SK-N-SH (cell line): ENCODE results near the gene KIF5C. TPM values are rescaled to one million over a fixed set of nuclear protein-coding genes. Genes with fewer than 3 reads are reported as not detected.

Source experiments
- CTCF ChIA-PET: fragments of 300-600, 350-600 bp; formaldehyde crosslinking; extraction: SDS; loops from one replicate; lab custom pipeline; 2021; lab: Yijun Ruan, JAX
- POLR2A ChIA-PET: fragments of 350-600 bp; sonication (Branson Sonifier 250); formaldehyde crosslinking; extraction: SDS; loops from one replicate; lab custom pipeline; 2020; ENCODE audit warnings: antibody characterized with exemption, inconsistent platforms; lab: Yijun Ruan, JAX
- DNase-seq: peaks from one replicate; pipeline ENCODE4 v3.0.0; 2012
- H2AFZ ChIP-seq: fragments of 200-600 bp; sonication (generic); 2 replicates; pipeline ENCODE4 v1.8.1; 2016; ENCODE audit warnings: antibody characterized with exemption, mild to moderate bottlenecking, low read depth
- H3F3A ChIP-seq: fragments of 200-600 bp; sonication (generic); replicated peaks from 2 replicates; pipeline ENCODE3; 2016; ENCODE audit warnings: antibody characterized with exemption, mild to moderate bottlenecking; ENCODE audit not compliant: insufficient read depth
- H3K27ac ChIP-seq, 2 experiments: fragments of 200-500 bp in 1 of 2; fragments of 200-600 bp in 1 of 2; sonication (Bioruptor generic) in 1 of 2; sonication (generic), shearing (Covaris generic) in 1 of 2; 2 replicates each; pipeline versions ENCODE4 v1.5.1 to v1.6.1; 2014 to 2016; ENCODE audit warnings: low read depth in 2 of 2, inconsistent platforms in 1 of 2, low read length in 1 of 2, mild to moderate bottlenecking in 1 of 2, mixed read lengths in 1 of 2
- H3K27me3 ChIP-seq: fragments of 200-600 bp; sonication (generic), shearing (Covaris generic); 2 replicates; pipeline ENCODE4 v1.6.1; 2016; ENCODE audit warnings: mixed run types; ENCODE audit not compliant: insufficient read depth
- H3K36me3 ChIP-seq, 2 experiments: fragments of 200-500 bp in 1 of 2; fragments of 200-600 bp in 1 of 2; sonication (Bioruptor generic) in 1 of 2; sonication (generic) in 1 of 2; replicated peaks in 1 of 2; 2 replicates each; pipeline versions ENCODE3 to v1.5.1; 2014 to 2016; ENCODE audit warnings: low read length in 1 of 2, mild to moderate bottlenecking in 1 of 2; ENCODE audit not compliant: insufficient read depth in 2 of 2, control insufficient read depth in 1 of 2
- H3K4me1 ChIP-seq, 2 experiments: fragments of 200-500 bp in 1 of 2; fragments of 200-600 bp in 1 of 2; sonication (Bioruptor generic) in 1 of 2; sonication (generic), shearing (Covaris generic) in 1 of 2; 2 replicates each; pipeline versions ENCODE4 v1.5.1 to v1.6.1; 2014 to 2016; ENCODE audit warnings: low read depth in 1 of 2, low read length in 1 of 2, mixed run types in 1 of 2; ENCODE audit not compliant: insufficient read depth in 2 of 2, control insufficient read depth in 1 of 2
- H3K4me2 ChIP-seq: fragments of 200-600 bp; sonication (generic), shearing (Covaris generic); 2 replicates; pipeline ENCODE4 v1.6.1; 2017; ENCODE audit warnings: mixed run types
- H3K4me3 ChIP-seq, 2 experiments: fragments of 200-500 bp in 1 of 2; fragments of 200-600 bp in 1 of 2; sonication (Bioruptor generic) in 1 of 2; sonication (generic), shearing (Covaris generic) in 1 of 2; 2 replicates each; pipeline versions ENCODE4 v1.5.1 to v1.8.1; 2014 to 2016; ENCODE audit warnings: low read depth in 2 of 2, inconsistent platforms in 1 of 2, low read length in 1 of 2, mild to moderate bottlenecking in 1 of 2, mixed read lengths in 1 of 2, moderate library complexity in 1 of 2
- H3K79me2 ChIP-seq: fragments of 200-600 bp; sonication (generic); 2 replicates; pipeline ENCODE4 v1.8.1; 2017; ENCODE audit warnings: mild to moderate bottlenecking; ENCODE audit not compliant: insufficient read depth
- H3K9ac ChIP-seq: fragments of 200-600 bp; sonication (generic); 2 replicates; pipeline ENCODE4 v1.6.1; 2017; ENCODE audit warnings: mixed run types
- H3K9me2 ChIP-seq: fragments of 200-600 bp; sonication (generic); 2 replicates; pipeline ENCODE4 v1.6.1; 2017; ENCODE audit warnings: mixed run types
- H3K9me3 ChIP-seq: fragments of 200-600 bp; sonication (generic); 2 replicates; pipeline ENCODE4 v1.6.1; 2017; ENCODE audit warnings: mixed run types, mild to moderate bottlenecking, moderate library complexity
- H4K20me1 ChIP-seq: fragments of 200-600 bp; sonication (generic); 2 replicates; pipeline ENCODE4 v1.6.1; 2017; ENCODE audit warnings: mild to moderate bottlenecking, mixed run types; ENCODE audit not compliant: insufficient read depth
- EZH2phosphoT487 ChIP-seq: fragments of 200-600 bp; sonication (generic); IDR thresholded peaks from 2 replicates; pipeline ENCODE4 v1.6.1; 2017; ENCODE audit warnings: low read depth, mixed run types, mild to moderate bottlenecking, antibody characterized with exemption, moderate library complexity, borderline replicate concordance
- GABPA ChIP-seq: IDR thresholded peaks from 2 replicates; pipeline ENCODE4 v1.4.0; 2012; ENCODE audit warnings: low read depth, mild to moderate bottlenecking
- POLR2AphosphoS5 ChIP-seq: IDR thresholded peaks from 2 replicates; pipeline ENCODE4 v1.6.1; 2012; ENCODE audit warnings: low read depth, low read length
- RAD21 ChIP-seq: IDR thresholded peaks from 2 replicates; pipeline ENCODE4 v1.6.1; 2012; ENCODE audit warnings: mild to moderate bottlenecking, low read length
- WGBS: methylation state at CpG from one replicate; pipeline ENCODE4 v1.1.6; 2017; ENCODE audit warnings: low lambda C conversion rate; 5-methylcytosine and 5-hydroxymethylcytosine counted together
- polyA plus RNA-seq, 3 experiments: library from polyadenylated mRNA; depleted of rRNA; stranded (reverse); fragments of >200 nt; gene quantifications; 2 replicates each; pipeline ENCODE4 v1.2.3, GENCODE V29; 2012
- TF ChIP-seq, protein P1 (sequence below): fragments of 200-600 bp; sonication (generic); IDR thresholded peaks from 2 replicates; pipeline ENCODE4 v1.6.1; 2017; ENCODE audit warnings: antibody characterized with exemption, mild to moderate bottlenecking, moderate library complexity
- TF ChIP-seq, protein P2 (sequence below): IDR thresholded peaks from 2 replicates; pipeline ENCODE4 v1.6.1; 2012; ENCODE audit warnings: mild to moderate bottlenecking, low read depth, low read length, moderate library complexity
- TF ChIP-seq, protein P3 (sequence below): IDR thresholded peaks from 2 replicates; pipeline ENCODE4 v1.4.0; 2012; ENCODE audit warnings: low read depth, borderline replicate concordance

Gene KIF5C
- polyA plus RNA-seq, 1 of the 3 experiments (the other 2 are of a cell fraction) = 3.9 TPM

DNA sequence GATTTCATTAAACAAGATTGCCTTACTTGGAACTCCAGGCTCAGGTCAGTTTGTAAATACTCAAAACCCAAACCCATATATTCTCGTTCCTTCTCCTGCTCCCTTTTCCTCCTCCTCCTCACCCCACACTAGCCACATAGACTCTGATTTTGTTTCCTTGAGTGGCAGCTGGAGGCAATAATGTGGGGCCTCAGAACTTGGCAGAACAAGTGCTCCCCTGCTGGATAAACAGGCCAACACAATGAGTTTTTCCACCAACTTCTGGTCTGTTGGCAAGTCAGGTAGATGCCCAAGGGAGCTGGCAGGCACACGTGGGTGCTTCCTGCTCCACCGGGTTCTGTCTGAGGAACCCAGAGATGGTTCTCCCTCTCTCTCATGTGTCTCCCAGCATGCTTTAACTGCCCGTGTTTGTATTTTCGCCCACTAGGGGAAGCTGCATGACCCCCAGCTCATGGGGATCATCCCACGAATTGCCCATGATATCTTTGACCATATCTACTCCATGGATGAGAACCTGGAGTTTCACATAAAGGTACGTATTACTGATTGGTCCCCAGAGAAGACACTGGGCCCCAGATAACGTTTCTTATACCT is 61.9 kb downstream of the KIF5C start:
- Histone ChIP-seq H3K9me3 (no peaks in the 10 kb centered on the region), H3K9me2 (no peaks in the 10 kb centered on the region), H3K27me3 (no peaks in the 10 kb centered on the region), H3K27ac (no peak overlapping the region), H2AFZ (no peak overlapping the region), H3K9ac (no peak overlapping the region), H3K4me2 (no peak overlapping the region), H3F3A (peaks cover 4% of the 10 kb centered on the region), H3K36me3 (no peaks in the 10 kb centered on the region), H3K4me1 (peaks cover 0 to 3% of the 10 kb centered on the region in 2 experiments; a peak in 1 of 4 replicates), H3K4me3 (no peak overlapping the region), H4K20me1 (no peaks in the 10 kb centered on the region), H3K79me2 (no peaks in the 10 kb centered on the region)
- no peak for DNase-seq
- 75% methylated on average over 8 of the region's 8 CpGs for WGBS
- ChIA-PET POLR2A (no interaction called here), CTCF (interaction anchor here (1.1 to 1.7 kb wide), 4 partner anchors 9 to 42 kb away, joined by 3 to 4 read pairs (median 4); no protein-coding TSS in a partner anchor)
- no peak for TF ChIP-seq RAD21
- no peak for TF ChIP-seq EZH2phosphoT487
- TF ChIP-seq, protein P1, sequence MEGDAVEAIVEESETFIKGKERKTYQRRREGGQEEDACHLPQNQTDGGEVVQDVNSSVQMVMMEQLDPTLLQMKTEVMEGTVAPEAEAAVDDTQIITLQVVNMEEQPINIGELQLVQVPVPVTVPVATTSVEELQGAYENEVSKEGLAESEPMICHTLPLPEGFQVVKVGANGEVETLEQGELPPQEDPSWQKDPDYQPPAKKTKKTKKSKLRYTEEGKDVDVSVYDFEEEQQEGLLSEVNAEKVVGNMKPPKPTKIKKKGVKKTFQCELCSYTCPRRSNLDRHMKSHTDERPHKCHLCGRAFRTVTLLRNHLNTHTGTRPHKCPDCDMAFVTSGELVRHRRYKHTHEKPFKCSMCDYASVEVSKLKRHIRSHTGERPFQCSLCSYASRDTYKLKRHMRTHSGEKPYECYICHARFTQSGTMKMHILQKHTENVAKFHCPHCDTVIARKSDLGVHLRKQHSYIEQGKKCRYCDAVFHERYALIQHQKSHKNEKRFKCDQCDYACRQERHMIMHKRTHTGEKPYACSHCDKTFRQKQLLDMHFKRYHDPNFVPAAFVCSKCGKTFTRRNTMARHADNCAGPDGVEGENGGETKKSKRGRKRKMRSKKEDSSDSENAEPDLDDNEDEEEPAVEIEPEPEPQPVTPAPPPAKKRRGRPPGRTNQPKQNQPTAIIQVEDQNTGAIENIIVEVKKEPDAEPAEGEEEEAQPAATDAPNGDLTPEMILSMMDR = peak; percentile 16; the same call in 1 of the 2 replicates
- no peak for TF ChIP-seq GABPA
- TF ChIP-seq, protein P2, sequence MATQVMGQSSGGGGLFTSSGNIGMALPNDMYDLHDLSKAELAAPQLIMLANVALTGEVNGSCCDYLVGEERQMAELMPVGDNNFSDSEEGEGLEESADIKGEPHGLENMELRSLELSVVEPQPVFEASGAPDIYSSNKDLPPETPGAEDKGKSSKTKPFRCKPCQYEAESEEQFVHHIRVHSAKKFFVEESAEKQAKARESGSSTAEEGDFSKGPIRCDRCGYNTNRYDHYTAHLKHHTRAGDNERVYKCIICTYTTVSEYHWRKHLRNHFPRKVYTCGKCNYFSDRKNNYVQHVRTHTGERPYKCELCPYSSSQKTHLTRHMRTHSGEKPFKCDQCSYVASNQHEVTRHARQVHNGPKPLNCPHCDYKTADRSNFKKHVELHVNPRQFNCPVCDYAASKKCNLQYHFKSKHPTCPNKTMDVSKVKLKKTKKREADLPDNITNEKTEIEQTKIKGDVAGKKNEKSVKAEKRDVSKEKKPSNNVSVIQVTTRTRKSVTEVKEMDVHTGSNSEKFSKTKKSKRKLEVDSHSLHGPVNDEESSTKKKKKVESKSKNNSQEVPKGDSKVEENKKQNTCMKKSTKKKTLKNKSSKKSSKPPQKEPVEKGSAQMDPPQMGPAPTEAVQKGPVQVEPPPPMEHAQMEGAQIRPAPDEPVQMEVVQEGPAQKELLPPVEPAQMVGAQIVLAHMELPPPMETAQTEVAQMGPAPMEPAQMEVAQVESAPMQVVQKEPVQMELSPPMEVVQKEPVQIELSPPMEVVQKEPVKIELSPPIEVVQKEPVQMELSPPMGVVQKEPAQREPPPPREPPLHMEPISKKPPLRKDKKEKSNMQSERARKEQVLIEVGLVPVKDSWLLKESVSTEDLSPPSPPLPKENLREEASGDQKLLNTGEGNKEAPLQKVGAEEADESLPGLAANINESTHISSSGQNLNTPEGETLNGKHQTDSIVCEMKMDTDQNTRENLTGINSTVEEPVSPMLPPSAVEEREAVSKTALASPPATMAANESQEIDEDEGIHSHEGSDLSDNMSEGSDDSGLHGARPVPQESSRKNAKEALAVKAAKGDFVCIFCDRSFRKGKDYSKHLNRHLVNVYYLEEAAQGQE = no peak

DNA sequence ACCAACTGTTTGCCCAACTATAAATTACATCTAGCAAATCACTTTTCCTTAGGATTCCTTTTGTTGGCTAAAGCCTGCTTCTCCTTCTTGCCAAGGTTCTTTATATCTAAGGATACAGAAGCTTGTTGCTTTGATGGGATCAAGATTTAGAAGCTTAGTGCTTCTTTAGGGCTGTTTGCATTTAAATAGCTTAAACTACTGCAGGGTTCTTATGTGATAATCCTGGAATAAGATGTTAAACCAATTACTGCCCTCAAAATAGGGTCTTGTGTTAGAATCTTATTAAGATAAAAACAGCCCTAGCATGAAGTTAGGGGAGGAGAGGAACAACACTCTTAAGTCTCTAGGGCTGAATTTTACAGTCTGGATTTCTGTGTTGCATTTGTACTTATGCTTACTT is 64.2 kb downstream of the KIF5C start:
- Histone ChIP-seq H3K27ac (no peak overlapping the region), H3K36me3 (peaks cover 5 to 6% of the 10 kb centered on the region in 2 experiments), H3K4me2 (no peak overlapping the region), H3K79me2 (no peaks in the 10 kb centered on the region), H3K4me3 (no peak overlapping the region), H3K27me3 (no peaks in the 10 kb centered on the region), H3F3A (peaks cover 4% of the 10 kb centered on the region), H2AFZ (no peak overlapping the region), H3K9ac (no peak overlapping the region), H3K9me3 (no peaks in the 10 kb centered on the region), H4K20me1 (no peaks in the 10 kb centered on the region), H3K4me1 (peaks cover 0 to 3% of the 10 kb centered on the region in 2 experiments; a peak in 1 of 4 replicates), H3K9me2 (no peaks in the 10 kb centered on the region)
- POLR2A ChIA-PET = interaction anchor here (0.8 kb wide), 1 partner anchor 11 kb away, joined by 3 read pairs; no protein-coding TSS in a partner anchor
- TF ChIP-seq, protein P3, sequence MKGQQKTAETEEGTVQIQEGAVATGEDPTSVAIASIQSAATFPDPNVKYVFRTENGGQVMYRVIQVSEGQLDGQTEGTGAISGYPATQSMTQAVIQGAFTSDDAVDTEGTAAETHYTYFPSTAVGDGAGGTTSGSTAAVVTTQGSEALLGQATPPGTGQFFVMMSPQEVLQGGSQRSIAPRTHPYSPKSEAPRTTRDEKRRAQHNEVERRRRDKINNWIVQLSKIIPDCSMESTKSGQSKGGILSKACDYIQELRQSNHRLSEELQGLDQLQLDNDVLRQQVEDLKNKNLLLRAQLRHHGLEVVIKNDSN = no peak
- TF ChIP-seq POLR2AphosphoS5 = no peak
- DNase-seq = no peak
- CTCF ChIA-PET = no interaction called here
